DMS 273 treated with DMSO at 0.1 percent for 48 hours (cell line): ENCODE measurements around the gene PPP2R5A.
"Not testable (repeated sequence)": the region's sequence is repeated elsewhere in the genome, so short reads cannot be mapped to it uniquely, and the experiment has no call there.

ENCODE experiments used
- DNase-seq: peaks from one replicate; lab custom pipeline; 2025; lab: John Stamatoyannopoulos, UW

The PPP2R5A gene

DNA sequence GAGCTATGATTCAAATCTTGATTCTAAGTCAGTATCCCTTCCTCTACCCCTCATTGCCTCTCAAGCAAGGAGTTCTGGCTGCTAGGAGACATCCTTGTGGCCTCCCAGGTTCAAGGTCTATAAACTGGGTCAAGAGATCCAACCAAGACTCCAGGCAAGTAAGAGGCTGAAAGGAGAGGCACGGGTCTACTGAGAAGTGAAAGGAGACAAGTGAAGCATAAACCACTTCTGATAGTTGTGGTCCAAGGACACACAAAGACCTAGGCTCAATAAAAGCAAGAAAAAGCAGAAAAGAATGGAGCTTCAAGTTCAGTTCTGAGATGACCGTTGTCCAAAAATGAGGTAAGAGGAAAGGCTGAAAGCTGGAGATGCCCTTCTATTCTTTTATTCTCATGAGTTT lies 17.8 kb upstream of the PPP2R5A start:
- no peak for DNase-seq

DNA sequence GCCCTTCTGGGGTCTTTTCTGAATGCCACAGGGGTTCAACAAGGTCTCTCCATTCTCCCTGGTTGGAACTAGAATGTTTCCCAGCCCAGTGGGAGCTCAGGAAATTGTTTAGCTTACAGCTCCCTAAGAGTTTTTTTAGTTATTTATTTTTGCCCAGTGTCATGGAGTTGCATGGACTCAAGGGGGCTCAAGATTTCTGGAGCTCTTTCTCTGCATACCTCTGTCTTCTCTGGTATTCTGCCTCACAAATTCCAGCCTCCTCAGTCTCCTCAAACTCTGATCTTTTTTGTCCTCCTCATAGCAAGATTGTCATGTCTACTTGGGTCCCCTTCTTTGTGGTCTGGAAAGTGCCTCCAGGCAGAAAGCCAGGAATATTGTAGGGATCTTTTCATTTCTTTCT lies 15.9 kb upstream of the PPP2R5A start:
- no peak for DNase-seq

DNA sequence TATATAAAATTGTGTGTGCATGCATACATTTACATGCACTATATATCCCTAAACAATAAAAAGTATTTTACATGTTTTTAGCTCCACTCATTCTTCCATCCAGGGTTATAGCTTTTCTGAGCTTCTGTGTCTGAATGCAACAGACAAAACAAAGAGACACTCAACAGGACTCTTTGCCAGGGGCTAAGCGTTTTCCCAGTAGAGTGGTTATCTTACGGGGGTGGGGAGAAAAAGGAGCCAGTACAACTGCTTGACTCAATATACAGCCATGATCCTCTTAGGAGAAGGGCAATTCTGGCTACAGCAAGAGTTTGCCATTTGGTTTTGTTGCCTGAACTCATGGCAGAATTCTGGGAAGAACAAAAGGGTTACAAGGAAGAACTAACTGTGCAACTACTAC lies 14.6 kb upstream of the PPP2R5A start:
- no peak for DNase-seq

DNA sequence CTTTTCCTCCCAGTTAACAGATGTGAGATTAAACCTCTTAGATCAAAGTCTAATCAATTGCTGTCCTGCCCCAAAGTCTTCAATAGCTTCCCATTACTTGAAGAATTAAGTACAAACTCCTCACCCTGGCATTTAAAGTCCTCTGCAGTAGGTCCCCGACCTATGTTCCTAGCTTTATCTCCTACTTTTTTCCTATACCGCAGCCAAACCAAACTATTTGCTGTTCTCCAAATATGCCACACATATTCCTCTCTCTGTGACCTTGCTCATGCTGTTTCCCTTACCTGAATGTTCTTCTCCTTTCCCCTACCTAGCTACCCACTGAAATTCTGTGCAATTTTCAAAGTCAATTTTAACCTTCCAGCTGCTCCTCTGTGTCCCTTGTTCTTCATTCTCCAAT lies 14.0 kb upstream of the PPP2R5A start:
- no peak for DNase-seq

DNA sequence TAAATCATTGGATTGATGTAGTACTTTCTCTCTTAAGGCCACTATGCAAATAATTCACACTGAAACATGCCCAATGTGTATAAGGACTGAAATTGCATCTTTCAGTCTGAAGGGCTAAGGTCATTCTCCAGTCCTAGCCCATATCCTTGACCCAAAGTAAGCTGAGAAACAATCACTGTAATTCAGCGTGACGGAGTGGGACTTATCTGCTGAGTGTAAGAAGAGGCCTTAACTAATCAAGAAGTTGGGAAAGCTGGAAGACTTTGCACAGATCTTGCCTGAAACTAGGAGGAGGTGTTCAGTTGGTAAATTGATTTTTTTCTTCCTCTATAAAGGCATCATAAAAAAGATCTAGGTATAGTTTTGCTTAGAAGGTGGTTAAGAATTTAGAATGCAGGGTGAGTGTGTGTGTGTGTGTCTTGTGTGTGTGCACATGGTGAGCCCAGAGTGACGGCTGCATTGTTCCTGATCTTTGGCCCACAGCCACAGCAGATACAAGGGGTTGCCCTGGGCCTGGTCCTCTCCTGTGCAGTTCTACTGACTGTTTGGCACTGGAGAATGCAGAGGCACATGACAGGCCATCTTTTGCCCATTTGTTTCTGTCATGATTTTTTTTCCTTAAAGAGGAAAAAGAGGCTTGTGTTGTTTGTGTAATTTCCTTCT lies 13.3 kb upstream of the PPP2R5A start:
- no peak for DNase-seq

DNA sequence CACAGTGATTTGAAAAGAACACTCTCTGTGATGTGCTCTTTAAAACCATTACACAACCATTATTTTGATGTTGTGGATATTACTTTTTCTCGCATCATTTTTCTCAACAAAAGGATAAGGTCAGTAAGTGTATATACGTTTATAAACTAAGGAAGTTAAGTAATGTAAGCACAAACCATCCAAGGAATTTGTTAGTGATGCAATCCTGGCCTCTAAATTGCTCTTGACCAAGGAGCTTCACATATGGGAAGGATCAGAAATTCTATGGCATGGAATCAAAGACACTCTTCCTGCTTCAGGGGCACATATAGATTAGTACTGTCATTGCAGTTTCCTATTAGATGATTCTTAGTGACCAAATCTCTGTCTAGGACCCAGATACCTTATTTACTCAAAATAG lies 3.6 kb upstream of the PPP2R5A start:
- no peak for DNase-seq

DNA sequence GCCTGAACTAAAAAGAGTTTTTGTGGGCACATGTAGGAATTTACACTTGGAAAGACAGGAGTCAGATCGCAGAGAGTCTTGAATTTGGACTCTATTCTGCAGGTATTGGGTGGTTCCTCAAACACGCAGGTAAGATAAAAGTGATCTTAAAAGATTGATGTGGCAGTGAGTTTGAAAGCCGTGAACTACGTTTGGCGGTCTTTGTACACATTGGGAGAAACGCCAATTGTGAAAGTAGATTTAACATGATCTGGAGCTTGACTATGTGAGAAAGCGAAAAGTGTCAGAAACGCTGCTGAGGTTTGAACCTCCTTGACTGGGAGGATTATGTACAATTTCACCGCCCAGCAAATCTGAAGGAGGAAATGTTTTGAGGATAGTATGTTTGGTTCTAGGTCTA lies 1.5 kb upstream of the PPP2R5A start:
- DNase-seq, result no peak

DNA sequence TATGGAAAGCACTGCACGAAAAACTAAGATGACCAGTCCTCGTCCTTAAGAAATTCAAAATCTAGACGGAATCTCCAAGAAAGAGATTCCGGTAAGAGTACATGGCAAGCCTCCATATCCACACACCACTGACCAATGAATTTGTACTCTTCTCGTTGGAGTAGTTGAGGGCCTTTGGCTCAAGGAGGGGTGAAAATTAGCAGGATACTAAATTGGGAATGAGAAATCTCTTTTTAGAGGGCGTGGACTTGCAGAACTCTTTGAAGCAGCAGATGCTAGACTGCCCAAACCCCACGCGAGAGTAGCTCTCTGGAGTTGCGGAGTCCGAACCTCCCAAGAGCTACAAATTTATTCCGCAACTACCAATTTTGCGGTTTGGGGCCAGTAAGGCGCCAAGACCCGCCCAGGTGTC lies 872 bp upstream of the PPP2R5A start:
- no peak for DNase-seq

DNA sequence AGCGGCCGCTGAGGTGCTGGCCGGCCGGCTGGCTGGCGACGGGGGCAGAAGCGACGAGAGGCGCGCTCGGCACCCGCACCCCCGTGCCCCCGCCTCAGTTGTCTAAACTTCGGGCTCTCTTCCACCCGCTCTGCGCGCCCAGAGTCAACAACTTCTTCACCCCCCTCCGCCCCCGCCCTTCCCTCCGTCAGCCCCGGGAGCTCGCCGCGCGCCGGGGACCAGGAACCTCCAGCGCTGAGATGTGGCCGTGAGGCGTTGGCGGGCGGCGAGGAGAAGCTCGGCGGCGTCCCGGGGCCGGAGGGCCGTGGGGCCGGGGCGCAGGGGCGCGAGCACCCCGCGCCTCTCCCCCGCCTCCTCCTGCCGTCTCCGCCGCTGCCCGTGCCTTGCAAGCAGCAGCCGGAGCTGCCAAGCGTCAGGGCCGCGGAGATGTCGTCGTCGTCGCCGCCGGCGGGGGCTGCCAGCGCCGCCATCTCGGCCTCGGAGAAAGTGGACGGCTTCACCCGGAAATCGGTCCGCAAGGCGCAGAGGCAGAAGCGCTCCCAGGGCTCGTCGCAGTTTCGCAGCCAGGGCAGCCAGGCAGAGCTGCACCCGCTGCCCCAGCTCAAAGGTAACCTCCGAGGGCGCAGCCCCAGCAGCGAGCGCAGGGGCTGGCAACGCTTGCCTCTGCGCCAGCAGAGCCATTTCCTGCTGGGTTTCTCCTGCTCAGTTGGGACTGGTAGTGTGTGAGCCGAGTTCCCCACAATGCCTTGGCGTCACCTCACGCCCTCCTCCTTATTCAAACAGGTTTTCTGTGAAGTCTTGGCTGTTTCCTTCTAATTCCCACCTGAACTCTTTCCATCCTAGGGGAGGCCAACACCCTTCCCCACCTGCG lies 710 bp downstream of the PPP2R5A start:
- DNase-seq, result peak; percentile 41

DNA sequence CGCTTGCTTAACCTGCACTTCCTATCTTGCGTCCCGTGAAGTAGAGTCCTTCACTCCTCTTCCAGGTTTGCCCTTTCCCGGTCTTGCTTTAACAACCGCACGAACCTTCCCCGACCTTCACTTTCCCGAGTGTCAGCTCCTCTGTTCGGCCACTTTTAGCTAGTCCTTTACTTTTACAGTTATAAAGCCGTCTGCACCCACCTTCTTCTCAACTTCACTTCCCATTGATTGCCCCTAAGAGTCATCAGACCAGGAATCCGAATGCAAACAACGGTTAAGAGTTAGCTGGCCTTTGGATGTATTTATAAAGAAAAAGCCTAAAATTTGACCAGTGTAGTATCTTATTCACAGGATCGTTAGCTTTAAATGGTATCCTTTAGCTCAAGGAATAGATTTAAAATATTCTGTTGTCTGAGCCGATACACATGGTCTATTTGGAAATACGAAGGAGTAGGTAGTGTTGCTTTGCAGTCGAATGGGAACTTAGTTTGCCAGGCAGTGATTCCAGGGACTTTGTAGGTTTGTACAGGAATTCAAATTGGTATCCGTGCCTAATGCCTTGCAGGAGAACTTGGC lies 1.4 kb downstream of the PPP2R5A start:
- DNase-seq, result peak; percentile 33

DNA sequence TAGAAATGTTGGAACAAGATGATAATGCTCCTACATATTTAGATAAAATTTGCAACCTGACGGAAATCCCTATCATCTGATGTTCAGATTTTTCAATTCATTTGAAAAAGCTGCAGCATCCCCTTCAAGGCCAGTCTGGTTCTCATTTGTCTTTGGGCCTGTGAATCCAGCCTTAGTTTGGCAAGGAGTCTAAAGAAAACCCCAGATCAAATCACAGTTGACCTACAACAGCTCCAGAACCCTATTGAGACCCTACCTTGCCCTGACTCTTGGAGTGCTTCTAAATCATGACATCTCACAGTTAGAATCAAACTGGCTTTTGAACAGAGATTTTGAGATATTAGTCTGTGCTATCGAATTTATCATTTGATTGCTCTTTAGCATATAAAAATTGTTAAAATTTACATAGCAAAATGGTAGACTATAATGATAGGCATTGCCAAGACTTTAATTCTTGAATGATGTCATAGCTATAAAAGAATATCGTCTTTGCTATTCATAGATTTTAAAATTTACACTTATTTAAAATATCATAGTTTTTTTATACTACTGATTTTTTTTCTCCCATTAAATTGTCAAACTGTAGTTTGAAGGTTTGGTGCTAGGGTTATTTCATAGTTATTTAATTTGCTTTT lies 2.2 kb downstream of the PPP2R5A start:
- DNase-seq, result no peak

DNA sequence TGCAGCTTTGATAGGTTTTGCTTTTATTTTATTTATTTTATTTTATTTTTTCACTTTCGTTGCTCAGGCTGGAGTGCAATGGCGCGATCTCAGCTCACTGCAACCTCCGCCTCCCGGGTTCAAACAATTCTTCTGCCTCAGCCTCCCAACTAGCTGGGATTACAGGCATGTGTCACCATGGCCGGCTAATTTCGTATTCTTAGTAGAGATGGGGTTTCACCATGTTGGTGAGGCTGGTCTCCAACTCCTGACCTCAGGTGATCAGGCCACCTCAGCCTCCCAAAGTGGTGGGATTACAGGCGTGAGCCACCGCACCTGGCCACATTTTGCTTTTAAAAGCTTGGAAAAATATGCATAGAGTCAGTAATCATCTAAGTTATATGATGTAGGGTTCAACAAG lies 2.8 kb downstream of the PPP2R5A start:
- not testable (repeated sequence) for DNase-seq

DNA sequence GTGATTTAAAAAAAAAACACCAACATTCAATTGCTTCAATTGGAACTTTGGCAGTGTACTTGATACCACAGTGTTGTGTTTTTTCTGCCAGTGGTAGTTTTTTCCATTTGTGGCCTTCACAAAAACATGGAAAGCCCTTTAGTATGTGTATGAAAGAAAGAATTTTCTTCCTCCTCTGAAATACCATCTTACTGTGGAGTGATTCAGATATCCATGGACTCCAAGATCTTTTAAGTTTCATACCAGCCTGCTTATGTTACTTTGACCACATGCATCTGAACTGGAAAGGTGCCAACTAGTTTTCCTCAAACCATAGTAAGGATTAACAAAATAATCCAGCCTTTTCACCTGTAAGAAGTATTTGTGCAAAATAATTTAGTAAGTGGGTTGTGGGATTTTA lies 3.4 kb downstream of the PPP2R5A start:
- DNase-seq, result no peak

DNA sequence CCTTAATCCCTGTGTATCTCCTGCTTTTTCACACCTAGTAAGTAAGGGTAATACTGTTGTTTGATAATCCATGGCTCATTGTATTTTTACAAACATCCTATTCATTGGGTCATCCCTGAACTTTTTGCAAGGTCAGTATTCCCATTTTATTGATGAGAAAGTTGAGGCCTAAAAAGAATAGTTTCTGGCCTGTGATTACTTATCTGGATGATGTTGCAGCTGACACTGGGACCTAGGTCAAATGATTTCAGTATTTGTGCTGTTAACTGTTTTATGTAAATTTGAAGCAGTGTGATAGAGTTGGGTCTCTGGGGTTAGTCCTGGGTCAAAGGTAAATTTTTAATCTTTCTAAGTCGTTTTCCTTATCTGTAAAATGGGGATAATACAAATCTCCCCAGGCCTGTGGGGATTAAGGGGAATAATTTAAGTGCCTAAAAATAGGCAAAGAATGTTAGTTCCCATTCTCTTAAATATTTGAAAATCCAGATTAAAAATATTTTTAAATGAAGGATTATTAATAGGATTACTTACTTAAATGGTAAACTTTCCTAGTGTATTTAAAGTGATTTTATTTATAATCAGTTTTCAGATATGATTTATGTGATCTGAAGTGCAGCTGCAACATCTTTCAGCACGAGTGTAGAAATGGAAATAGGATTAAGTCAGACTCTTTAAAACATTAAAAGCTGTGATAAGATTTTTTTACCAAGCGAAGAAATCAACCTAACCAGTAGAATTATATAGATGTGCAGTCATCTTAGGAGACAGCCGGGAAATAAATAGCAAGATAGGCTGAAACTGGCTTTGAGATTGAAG lies 4.3 kb downstream of the PPP2R5A start:
- no peak for DNase-seq

DNA sequence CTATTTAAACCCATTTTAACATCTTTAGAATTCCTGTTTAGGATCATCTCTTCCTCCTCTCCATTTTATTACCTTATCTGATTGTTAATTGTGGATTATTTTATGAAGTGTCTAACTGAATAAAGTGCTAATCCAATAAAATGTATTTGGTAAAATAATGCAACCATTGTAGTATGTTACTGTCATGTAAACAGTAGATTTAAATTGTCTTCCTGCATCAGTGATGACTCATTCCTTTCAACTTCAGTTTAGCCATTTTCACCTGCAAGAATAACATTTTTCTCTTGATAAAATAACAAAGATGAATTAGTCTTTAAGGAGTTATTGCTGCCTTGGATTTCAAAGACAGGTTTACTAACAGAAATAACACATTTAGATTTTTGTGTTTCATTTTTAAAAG lies 5.4 kb downstream of the PPP2R5A start:
- DNase-seq, result no peak

DNA sequence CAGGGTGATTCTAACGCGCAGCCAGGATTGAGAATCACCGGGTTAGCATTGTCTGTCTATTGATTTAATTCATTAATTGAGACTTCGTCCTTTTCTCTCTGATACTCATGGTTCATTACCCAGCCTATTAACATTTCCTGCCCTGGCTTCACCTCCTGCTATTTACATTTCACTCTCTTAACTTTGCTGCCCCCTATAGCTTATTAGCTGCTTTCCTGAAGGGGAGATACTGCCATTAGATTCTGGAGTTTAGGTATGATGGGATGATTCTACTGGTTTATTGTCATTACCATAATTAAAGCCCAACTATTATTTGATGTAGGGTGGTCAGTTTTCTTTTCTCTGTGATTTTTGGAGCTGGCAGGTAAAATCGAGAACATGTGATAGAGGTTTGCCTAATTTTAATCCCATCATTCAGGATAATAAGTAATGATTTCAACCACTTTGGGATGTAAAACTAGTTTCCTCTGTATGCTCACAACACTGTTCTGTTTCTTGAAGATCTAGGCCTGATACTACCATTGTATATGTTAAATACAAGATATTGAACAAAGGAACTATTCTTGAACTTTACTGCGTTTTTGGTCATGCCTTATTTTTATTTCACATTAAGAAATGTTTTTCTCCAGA lies 6.4 kb downstream of the PPP2R5A start:
- DNase-seq, result peak; percentile 63

DNA sequence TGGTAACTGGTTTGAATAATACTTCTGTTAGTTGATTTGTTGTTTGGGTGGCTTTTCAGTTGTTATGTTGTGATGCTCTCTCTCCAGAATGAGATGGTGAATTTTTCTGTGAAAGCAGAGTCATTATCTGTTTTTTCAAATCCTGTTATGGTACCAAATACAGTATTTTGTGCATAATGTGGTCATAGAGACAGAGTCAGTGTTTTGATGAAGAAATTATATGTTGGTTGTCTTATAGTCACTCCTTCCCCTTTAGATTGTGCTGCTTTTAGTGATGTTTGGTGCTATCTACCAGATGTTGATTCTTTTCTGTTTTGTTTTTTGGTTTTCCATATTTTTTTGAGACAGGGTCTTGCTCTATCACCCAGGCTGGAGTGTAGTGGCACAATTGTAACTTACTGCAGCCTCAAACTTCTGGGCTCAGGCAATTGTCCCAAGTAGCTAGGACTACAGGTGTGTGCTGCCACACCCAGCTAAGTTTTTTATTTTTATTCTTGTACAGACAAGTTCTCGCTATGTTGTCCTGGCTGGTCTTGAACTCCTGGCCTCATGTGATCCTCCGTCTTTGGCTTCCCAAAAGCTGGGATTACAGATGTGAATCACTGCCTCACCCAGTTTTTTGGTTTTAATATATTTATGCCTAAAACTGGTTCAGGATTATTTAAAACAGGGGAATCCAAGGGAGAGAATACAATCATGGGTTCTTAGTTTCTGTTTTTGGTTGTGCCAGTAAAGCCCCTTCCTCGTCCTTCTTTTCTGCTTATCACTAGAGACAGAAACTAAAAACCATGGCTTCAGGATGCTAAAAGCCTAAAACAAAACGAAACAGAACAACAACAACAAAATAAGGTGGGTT lies 7.3 kb downstream of the PPP2R5A start:
- DNase-seq, result no peak

DNA sequence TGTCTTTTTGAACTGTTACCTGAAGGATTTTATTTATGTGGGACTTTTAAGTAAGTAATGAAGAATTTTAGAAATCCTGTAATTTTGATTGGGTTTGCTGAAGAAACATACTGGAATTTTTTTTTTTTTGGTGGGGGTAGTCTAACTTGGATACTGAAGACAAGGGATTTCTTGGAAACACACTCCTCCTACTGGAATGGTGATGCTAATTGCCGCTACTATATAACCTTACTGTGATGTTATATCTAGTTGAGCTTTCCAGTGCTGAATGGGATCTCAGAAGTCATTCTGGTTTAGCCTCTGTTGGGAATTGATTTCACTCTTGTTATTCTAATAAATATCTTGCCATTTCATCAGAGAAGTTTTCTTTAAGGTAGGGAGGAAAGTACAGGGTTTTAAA lies 8.4 kb downstream of the PPP2R5A start:
- DNase-seq, result no peak

DNA sequence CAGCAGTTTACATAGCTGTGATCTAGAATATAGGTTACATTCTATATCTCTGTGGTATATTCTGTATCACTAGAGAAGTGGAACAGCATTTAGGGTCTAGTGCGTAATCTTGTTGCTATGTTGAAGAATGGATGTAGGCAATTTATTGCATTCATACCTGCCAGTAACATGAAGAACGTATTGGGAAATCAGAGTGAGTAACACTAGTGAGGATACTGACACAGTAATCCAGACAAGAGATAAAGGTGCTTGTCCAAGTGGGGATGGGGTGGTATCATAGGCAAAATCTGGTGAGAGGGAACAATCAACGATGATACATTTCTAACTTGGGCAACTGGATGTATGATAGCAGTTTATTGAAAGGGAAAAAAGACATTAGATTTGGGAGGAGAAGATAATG lies 9.8 kb downstream of the PPP2R5A start:
- DNase-seq, result no peak

DNA sequence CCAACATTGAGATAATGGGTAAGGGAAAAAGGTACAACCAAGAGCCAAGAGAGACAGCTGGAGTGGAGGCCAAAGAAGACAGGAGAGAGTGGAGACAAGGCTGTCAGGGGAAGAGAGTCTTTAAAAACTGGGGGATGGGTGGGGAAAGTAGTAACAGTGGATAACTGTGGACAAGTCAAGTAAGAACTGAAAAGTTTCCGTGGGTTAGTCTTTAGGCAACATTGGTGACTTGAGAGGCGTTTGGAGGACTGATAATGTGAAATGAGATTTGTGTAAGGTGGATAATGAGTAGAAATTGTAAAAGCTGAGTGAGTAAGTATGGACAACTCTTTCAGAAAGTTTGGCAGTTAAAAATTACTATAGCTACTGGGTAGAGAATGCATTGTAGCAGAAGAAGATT lies 10.4 kb downstream of the PPP2R5A start:
- DNase-seq, result no peak

DNA sequence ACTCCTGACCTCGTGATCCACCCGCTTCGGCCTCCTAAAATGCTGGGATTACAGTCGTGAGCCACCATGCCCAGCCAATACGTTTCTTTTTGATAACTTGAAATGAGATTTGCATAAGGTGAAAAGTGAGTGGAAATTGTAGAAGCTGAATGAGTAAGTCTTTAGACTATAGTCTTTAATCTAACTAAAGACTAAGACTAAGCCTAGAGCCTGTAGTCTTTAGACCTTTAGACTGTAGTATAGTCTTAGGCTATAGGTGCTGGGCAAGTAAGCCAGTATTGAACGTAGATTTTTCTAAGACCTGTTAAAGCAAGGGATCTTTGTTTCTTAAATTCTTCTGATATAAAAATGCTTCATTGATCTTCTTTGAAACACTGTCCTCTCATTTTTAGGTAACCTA lies 12.1 kb downstream of the PPP2R5A start:
- DNase-seq, result no peak
